ENCODE measurements around the gene RAI1.

The RAI1 gene

DNA sequence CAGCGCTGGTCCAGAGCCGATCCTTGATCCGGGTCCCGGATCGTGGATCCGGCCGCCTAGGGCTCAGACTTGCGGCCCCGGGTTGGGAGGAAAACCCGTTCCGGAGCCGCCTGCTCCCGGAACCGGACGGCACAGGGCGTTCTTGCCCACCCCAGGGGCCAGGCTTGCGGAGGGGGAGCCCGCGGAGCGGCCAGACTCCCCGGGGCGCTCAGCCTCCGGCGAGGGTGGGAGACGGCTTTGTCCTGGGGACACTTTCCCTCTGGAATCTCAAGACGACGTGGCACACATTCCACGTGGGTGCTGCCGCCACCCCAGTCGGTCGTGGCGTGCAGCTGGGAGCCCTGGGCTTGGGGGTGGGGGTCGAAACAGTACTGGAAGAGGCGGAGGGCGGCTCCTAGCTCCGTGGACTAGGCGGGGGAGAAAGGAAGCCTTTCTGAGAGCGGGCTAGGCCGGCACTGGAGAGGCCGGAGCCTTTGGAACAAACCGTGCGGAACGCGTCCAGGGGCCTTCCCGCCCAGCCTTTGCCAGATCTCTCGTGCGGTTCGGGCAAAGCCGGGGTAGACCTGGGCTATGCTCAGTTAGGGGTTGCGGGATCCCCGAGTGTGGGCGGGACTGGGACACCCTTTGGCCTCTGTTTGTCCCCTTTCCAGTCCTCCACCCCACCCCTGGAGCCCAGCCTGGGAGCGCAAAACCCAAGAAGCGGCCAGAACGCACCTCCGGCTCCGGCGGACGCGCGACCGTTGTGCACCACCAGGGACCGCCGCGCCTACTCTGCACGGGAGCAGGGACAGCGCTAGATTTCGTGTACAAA, 129.0 kb downstream of the RAI1 start (continued):
- TF ChIP-seq TOX (CRISPR knock-in tag; IDR thresholded peaks at IDR 0.05; ENCODE audit: borderline replicate concordance) (no peak), ESRRG (CRISPR knock-in tag; IDR thresholded peaks at IDR 0.05) (no peak)
- TF ChIP-seq, protein P1, sequence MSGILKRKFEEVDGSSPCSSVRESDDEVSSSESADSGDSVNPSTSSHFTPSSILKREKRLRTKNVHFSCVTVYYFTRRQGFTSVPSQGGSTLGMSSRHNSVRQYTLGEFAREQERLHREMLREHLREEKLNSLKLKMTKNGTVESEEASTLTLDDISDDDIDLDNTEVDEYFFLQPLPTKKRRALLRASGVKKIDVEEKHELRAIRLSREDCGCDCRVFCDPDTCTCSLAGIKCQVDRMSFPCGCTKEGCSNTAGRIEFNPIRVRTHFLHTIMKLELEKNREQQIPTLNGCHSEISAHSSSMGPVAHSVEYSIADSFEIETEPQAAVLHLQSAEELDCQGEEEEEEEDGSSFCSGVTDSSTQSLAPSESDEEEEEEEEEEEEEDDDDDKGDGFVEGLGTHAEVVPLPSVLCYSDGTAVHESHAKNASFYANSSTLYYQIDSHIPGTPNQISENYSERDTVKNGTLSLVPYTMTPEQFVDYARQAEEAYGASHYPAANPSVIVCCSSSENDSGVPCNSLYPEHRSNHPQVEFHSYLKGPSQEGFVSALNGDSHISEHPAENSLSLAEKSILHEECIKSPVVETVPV (CRISPR knock-in tag; IDR thresholded peaks at IDR 0.05), result no peak

DNA sequence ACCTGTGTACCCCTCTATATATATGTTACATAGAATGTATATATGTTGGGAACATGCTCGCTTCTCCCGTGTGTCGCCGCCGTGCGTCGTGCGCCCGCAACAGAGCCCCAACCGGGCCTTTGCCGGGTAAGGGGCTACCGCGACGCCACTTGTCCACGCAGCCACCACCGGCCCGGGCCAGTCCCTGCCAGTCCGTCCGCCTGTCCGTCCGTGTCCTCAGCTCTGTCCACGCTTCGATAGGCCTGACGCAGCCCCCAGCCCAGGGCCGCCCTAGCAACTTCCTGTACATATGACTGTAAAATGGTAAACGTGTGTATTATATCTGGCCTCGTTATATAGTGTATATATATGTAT, 129.6 kb downstream of the RAI1 start:
- no peak for TF ChIP-seq OSR1 (CRISPR knock-in tag; IDR thresholded peaks at IDR 0.05)
- no peak for TF ChIP-seq TCF4 (CRISPR knock-in tag; IDR thresholded peaks at IDR 0.05; ENCODE audit: borderline replicate concordance)
- TF ChIP-seq, protein P2, sequence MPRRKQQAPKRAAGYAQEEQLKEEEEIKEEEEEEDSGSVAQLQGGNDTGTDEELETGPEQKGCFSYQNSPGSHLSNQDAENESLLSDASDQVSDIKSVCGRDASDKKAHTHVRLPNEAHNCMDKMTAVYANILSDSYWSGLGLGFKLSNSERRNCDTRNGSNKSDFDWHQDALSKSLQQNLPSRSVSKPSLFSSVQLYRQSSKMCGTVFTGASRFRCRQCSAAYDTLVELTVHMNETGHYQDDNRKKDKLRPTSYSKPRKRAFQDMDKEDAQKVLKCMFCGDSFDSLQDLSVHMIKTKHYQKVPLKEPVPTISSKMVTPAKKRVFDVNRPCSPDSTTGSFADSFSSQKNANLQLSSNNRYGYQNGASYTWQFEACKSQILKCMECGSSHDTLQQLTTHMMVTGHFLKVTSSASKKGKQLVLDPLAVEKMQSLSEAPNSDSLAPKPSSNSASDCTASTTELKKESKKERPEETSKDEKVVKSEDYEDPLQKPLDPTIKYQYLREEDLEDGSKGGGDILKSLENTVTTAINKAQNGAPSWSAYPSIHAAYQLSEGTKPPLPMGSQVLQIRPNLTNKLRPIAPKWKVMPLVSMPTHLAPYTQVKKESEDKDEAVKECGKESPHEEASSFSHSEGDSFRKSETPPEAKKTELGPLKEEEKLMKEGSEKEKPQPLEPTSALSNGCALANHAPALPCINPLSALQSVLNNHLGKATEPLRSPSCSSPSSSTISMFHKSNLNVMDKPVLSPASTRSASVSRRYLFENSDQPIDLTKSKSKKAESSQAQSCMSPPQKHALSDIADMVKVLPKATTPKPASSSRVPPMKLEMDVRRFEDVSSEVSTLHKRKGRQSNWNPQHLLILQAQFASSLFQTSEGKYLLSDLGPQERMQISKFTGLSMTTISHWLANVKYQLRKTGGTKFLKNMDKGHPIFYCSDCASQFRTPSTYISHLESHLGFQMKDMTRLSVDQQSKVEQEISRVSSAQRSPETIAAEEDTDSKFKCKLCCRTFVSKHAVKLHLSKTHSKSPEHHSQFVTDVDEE (CRISPR knock-in tag; IDR thresholded peaks at IDR 0.05), result no peak
- TF ChIP-seq BACH2 (CRISPR knock-in tag; IDR thresholded peaks at IDR 0.05; ENCODE audit: borderline replicate concordance), result no peak
- TF ChIP-seq, protein P3, sequence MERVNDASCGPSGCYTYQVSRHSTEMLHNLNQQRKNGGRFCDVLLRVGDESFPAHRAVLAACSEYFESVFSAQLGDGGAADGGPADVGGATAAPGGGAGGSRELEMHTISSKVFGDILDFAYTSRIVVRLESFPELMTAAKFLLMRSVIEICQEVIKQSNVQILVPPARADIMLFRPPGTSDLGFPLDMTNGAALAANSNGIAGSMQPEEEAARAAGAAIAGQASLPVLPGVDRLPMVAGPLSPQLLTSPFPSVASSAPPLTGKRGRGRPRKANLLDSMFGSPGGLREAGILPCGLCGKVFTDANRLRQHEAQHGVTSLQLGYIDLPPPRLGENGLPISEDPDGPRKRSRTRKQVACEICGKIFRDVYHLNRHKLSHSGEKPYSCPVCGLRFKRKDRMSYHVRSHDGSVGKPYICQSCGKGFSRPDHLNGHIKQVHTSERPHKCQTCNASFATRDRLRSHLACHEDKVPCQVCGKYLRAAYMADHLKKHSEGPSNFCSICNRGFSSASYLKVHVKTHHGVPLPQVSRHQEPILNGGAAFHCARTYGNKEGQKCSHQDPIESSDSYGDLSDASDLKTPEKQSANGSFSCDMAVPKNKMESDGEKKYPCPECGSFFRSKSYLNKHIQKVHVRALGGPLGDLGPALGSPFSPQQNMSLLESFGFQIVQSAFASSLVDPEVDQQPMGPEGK (CRISPR knock-in tag; IDR thresholded peaks at IDR 0.05; ENCODE audit: borderline replicate concordance), result no peak
- no peak for TF ChIP-seq SNAI2 (CRISPR knock-in tag; IDR thresholded peaks at IDR 0.05)
- no peak for TF ChIP-seq CSDC2 (CRISPR knock-in tag; IDR thresholded peaks at IDR 0.05)
- no peak for TF ChIP-seq RARB (CRISPR knock-in tag; IDR thresholded peaks at IDR 0.05)
- no peak for TF ChIP-seq ZNF70 (CRISPR knock-in tag; IDR thresholded peaks at IDR 0.05)
- TF ChIP-seq GLIS3 (CRISPR knock-in tag; IDR thresholded peaks at IDR 0.05), result no peak
- no peak for TF ChIP-seq CREB5 (CRISPR knock-in tag; IDR thresholded peaks at IDR 0.05; ENCODE audit: low read depth)
- TF ChIP-seq TOX (CRISPR knock-in tag; IDR thresholded peaks at IDR 0.05; ENCODE audit: borderline replicate concordance), result no peak
- no peak for TF ChIP-seq ESRRG (CRISPR knock-in tag; IDR thresholded peaks at IDR 0.05)
- TF ChIP-seq, protein P1 (CRISPR knock-in tag; IDR thresholded peaks at IDR 0.05), result no peak
- no peak for TF ChIP-seq ZNF8 (CRISPR knock-in tag; IDR thresholded peaks at IDR 0.05)
- no peak for TF ChIP-seq ZFP30 (CRISPR knock-in tag; IDR thresholded peaks at IDR 0.05)
- no peak for TF ChIP-seq ZC3H10 (CRISPR knock-in tag; IDR thresholded peaks at IDR 0.05)
- no peak for ATAC-seq

GRCh38 chr17:17811381-17812210, 130.3 kb downstream of the RAI1 start:
- no peak for ATAC-seq
- TF ChIP-seq, protein P1 (CRISPR knock-in tag; IDR thresholded peaks at IDR 0.05), result no peak
- TF ChIP-seq ISL1 (CRISPR knock-in tag; IDR thresholded peaks at IDR 0.05), result no peak
- no peak for TF ChIP-seq ZNF70 (CRISPR knock-in tag; IDR thresholded peaks at IDR 0.05)
- no peak for TF ChIP-seq TCF4 (CRISPR knock-in tag; IDR thresholded peaks at IDR 0.05; ENCODE audit: borderline replicate concordance)
- no peak for TF ChIP-seq ZNF565 (CRISPR knock-in tag; conservative IDR thresholded peaks at IDR 0.05; ENCODE audit: low read depth)
- no peak for TF ChIP-seq OSR1 (CRISPR knock-in tag; IDR thresholded peaks at IDR 0.05)
- TF ChIP-seq, protein P4, sequence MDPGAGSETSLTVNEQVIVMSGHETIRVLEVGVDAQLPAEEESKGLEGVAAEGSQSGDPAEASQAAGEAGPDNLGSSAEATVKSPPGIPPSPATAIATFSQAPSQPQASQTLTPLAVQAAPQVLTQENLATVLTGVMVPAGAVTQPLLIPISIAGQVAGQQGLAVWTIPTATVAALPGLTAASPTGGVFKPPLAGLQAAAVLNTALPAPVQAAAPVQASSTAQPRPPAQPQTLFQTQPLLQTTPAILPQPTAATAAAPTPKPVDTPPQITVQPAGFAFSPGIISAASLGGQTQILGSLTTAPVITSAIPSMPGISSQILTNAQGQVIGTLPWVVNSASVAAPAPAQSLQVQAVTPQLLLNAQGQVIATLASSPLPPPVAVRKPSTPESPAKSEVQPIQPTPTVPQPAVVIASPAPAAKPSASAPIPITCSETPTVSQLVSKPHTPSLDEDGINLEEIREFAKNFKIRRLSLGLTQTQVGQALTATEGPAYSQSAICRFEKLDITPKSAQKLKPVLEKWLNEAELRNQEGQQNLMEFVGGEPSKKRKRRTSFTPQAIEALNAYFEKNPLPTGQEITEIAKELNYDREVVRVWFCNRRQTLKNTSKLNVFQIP (CRISPR knock-in tag; IDR thresholded peaks at IDR 0.05; ENCODE audit: borderline replicate concordance, low read depth), result no peak
- TF ChIP-seq ESRRG (CRISPR knock-in tag; IDR thresholded peaks at IDR 0.05), result no peak
- TF ChIP-seq GLIS3 (CRISPR knock-in tag; IDR thresholded peaks at IDR 0.05), result no peak
- no peak for TF ChIP-seq CREB5 (CRISPR knock-in tag; IDR thresholded peaks at IDR 0.05; ENCODE audit: low read depth)
- TF ChIP-seq TOX (CRISPR knock-in tag; IDR thresholded peaks at IDR 0.05; ENCODE audit: borderline replicate concordance), result no peak
- TF ChIP-seq BACH2 (CRISPR knock-in tag; IDR thresholded peaks at IDR 0.05; ENCODE audit: borderline replicate concordance), result no peak
- no peak for TF ChIP-seq PPARA (CRISPR knock-in tag; IDR thresholded peaks at IDR 0.05; ENCODE audit: borderline replicate concordance)
- no peak for TF ChIP-seq RARB (CRISPR knock-in tag; IDR thresholded peaks at IDR 0.05)

Data from SK-N-SH treated with all-trans-retinoic acid at 6 μM for 48 hours (cell line).